A673 (cell line): Measurements from ENCODE around the gene NLRP3. TPM values are rescaled to one million over a fixed set of nuclear protein-coding genes. Genes with fewer than 3 reads are reported as not detected.

ENCODE experiments used
- BruUV-seq: library from RNA; stranded (reverse); fragments of 400-500 nt; replicated peaks from 2 replicates; lab custom pipeline; 2021; lab: Mats Ljungman, UMichigan
- CTCF ChIA-PET: fragments of 300-600 bp; sonication (Branson Sonifier 250); formaldehyde crosslinking; loops from one replicate; lab custom pipeline; 2022; ENCODE audit warnings: antibody characterized with exemption; lab: Charles Lee
- POLR2A ChIA-PET: fragments of 300-600 bp; sonication (Branson Sonifier 250); formaldehyde crosslinking; loops from one replicate; lab custom pipeline; 2022; ENCODE audit warnings: antibody characterized with exemption; ENCODE audit not compliant: low non-redundant PET; lab: Charles Lee
- DNase-seq: peaks from one replicate; pipeline ENCODE4 v3.0.0-alpha.2; 2015; ENCODE audit warnings: low spot score
- H3K27ac ChIP-seq: fragments of 200-600 bp; sonication (generic); 2 replicates; pipeline ENCODE4 v1.5.1; 2016; ENCODE audit warnings: mixed run types, low read depth, mild to moderate bottlenecking, mixed read lengths, antibody characterized with exemption, low read length; ENCODE audit not compliant: poor library complexity, severe bottlenecking
- H3K27me3 ChIP-seq: fragments of 200-600 bp; sonication (generic); replicated peaks from 2 replicates; pipeline ENCODE4 v1.6.1; 2017; ENCODE audit warnings: mixed run types, low read depth, mild to moderate bottlenecking, mixed read lengths, antibody characterized with exemption, low read length; ENCODE audit not compliant: insufficient read depth, poor library complexity
- H3K36me3 ChIP-seq: fragments of 200-600 bp; sonication (generic); 2 replicates; pipeline ENCODE4 v1.6.1; 2016; ENCODE audit warnings: mixed run types, mild to moderate bottlenecking, mixed read lengths, antibody characterized with exemption, low read length; ENCODE audit not compliant: insufficient read depth, poor library complexity, severe bottlenecking
- H3K4me1 ChIP-seq: fragments of 200-600 bp; sonication (generic); 2 replicates; pipeline ENCODE4 v1.6.1; 2017; ENCODE audit warnings: mixed run types, mild to moderate bottlenecking, mixed read lengths, antibody characterized with exemption, low read length; ENCODE audit not compliant: insufficient read depth, poor library complexity, severe bottlenecking
- H3K4me3 ChIP-seq: fragments of 200-600 bp; sonication (generic); 2 replicates; pipeline ENCODE4 v1.5.1; 2016; ENCODE audit warnings: low read depth, mixed run types, mild to moderate bottlenecking, mixed read lengths, low read length; ENCODE audit not compliant: poor library complexity, severe bottlenecking
- H3K9me3 ChIP-seq: fragments of 200-600 bp; sonication (generic); 2 replicates; pipeline ENCODE4 v1.6.1; 2016; ENCODE audit warnings: mixed run types, low read depth, mild to moderate bottlenecking, mixed read lengths, antibody characterized with exemption, low read length; ENCODE audit not compliant: poor library complexity, severe bottlenecking
- EZH2 ChIP-seq: fragments of 200-600 bp; sonication (generic); IDR thresholded peaks from 2 replicates; pipeline ENCODE4 v1.6.1; 2017; ENCODE audit warnings: borderline replicate concordance, low read depth, mild to moderate bottlenecking, mixed read lengths, antibody characterized with exemption, low read length; ENCODE audit not compliant: poor library complexity, severe bottlenecking
- intact Hi-C: fragments of 100-400 bp; cut with micrococcal nuclease; formaldehyde crosslinking; loops from one replicate; pipeline ENCODE4 v1.10.0; 2022; ENCODE audit not compliant: unreplicated experiment
- total RNA-seq: library from RNA; stranded (reverse); gene quantifications from 2 replicates; pipeline ENCODE4 v1.2.3, GENCODE V29; 2021
- TF ChIP-seq, protein P1 (sequence below): fragments of 300-800, 200-600 bp; sonication (generic); conservative IDR thresholded peaks from 2 replicates; pipeline ENCODE4 v1.5.1; 2017; ENCODE audit warnings: low read depth, mild to moderate bottlenecking, antibody characterized with exemption, low read length, moderate library complexity, mixed read lengths

Gene NLRP3
- total RNA-seq, 1 experiment from 2014 or later: not detected

DNA sequence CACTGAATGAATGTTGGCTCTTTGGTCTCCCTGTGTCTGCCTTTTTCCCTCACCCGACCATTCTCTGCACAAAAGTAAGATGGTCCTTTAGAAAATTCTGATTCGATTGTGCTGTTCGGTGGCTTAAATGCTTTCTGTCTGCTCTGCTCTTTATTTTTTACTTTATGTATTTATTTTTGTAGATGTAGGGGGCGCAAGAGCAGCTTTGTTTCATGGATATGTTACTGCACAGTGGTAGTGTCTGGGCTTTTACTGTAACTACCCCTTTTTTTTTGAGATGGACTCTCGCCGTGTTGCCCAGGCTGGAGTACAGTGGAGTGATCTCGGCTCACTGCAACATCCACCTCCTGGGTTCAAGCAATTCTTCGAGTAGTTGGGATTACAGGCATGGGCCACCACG, 15.7 kb downstream of the NLRP3 start:
- Histone ChIP-seq H3K4me1 (no peaks in the 10 kb centered on the region), H3K4me3 (no peak overlapping the region), H3K36me3 (no peaks in the 10 kb centered on the region), H3K27ac (no peak overlapping the region), H3K27me3 (peaks cover 19% of the 10 kb centered on the region), H3K9me3 (no peaks in the 10 kb centered on the region)
- no peak for DNase-seq
- no TSS peak for BruUV-seq
- intact Hi-C loops: no loop called here
- CTCF ChIA-PET: no interaction called here
- POLR2A ChIA-PET: no interaction called here
- TF ChIP-seq, protein P1, sequence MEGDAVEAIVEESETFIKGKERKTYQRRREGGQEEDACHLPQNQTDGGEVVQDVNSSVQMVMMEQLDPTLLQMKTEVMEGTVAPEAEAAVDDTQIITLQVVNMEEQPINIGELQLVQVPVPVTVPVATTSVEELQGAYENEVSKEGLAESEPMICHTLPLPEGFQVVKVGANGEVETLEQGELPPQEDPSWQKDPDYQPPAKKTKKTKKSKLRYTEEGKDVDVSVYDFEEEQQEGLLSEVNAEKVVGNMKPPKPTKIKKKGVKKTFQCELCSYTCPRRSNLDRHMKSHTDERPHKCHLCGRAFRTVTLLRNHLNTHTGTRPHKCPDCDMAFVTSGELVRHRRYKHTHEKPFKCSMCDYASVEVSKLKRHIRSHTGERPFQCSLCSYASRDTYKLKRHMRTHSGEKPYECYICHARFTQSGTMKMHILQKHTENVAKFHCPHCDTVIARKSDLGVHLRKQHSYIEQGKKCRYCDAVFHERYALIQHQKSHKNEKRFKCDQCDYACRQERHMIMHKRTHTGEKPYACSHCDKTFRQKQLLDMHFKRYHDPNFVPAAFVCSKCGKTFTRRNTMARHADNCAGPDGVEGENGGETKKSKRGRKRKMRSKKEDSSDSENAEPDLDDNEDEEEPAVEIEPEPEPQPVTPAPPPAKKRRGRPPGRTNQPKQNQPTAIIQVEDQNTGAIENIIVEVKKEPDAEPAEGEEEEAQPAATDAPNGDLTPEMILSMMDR: peak; percentile 42; the same call in 1 of the 2 replicates
- TF ChIP-seq EZH2: no peak

DNA sequence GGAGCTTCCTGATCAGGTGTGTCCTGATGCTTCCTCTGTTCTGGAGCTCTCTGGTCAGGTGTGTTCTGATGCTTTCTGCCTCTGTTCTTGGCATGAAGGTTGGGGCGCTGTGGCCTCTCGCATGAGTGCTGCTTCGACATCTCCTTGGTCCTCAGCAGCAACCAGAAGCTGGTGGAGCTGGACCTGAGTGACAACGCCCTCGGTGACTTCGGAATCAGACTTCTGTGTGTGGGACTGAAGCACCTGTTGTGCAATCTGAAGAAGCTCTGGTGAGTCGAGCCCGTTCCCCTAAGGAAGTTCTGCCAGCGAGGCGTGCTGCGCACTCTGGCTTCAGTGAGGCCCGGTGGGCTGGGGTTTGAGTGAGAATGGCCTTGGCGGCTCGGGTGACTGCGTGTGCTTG, 18.0 kb downstream of the NLRP3 start:
- peaks cover 13% of the 10 kb centered on the region for H3K27me3 ChIP-seq
- H3K36me3 ChIP-seq: no peaks in the 10 kb centered on the region
- BruUV-seq: no TSS peak
- no peaks in the 10 kb centered on the region for H3K9me3 ChIP-seq
- no peak overlapping the region for H3K4me3 ChIP-seq
- no peak overlapping the region for H3K27ac ChIP-seq
- TF ChIP-seq EZH2: no peak
- TF ChIP-seq, protein P1: no peak
- DNase-seq: no peak
- no peaks in the 10 kb centered on the region for H3K4me1 ChIP-seq
- ChIA-PET CTCF (no interaction called here), POLR2A (no interaction called here)
- intact Hi-C loops: no loop called here

DNA sequence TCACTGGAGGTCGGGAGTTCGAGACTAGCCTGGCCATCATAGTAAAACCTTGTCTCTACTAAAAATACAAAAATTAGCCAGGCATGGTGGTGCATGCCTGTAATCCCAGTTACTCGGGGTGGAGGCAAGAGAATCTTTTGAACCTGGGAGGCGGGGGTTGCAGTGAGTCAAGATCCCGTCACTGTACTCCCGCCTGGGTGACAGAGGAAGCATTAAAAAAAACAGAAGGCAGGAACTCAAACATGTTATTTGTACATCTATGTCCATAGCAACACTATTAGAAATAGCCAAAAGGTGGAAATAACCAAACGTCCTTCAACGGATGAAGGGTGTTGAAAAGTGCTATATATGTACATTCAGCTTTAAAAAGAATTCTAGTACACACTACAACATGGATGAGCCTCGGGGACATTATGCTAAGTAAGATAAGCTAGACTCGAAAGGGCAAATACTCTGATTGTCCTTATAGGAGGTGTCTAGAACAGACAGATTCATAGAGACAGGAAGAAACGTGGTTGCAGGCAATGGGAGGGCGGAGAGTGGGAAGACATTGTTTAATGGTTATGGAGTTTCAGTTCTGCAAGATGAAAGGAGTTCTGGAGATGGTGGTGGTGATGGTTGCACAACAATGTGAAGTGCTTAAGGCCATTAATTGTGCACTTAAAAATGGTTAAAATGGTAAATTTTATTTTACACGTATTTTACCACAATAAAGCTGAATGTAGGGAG, 19.2 kb downstream of the NLRP3 start:
- CTCF ChIA-PET: no interaction called here
- intact Hi-C loops: no loop called here
- BruUV-seq: no TSS peak

More for the DNA sequence above, 19.2 kb downstream of the NLRP3 start:
- POLR2A ChIA-PET: no interaction called here
- Histone ChIP-seq H3K9me3 (no peaks in the 10 kb centered on the region), H3K27ac (no peak overlapping the region), H3K27me3 (peaks cover 13% of the 10 kb centered on the region), H3K36me3 (no peaks in the 10 kb centered on the region), H3K4me1 (no peaks in the 10 kb centered on the region), H3K4me3 (no peak overlapping the region)
- DNase-seq: no peak
- no peak for TF ChIP-seq EZH2
- TF ChIP-seq, protein P1: no peak
